Liver (tissue), 9 donors: ENCODE measurements around the gene GPR84. TPM values are rescaled to one million over a fixed set of nuclear protein-coding genes. Genes with fewer than 3 reads are reported as not detected.

Experiments
- DNase-seq: peaks from one replicate; pipeline ENCODE4 v3.0.0-alpha.2; 2017; ENCODE audit warnings: low spot score
- H3K27ac ChIP-seq, 2 donors: one replicate each; pipeline ENCODE4 v1.7.0; 2013; ENCODE audit warnings: inconsistent platforms in 2 of 2, low read length in 2 of 2, control low read depth in 1 of 2, low read depth in 1 of 2, mild to moderate bottlenecking in 1 of 2
- H3K27me3 ChIP-seq, 4 donors: one replicate each; pipeline versions ENCODE4 v1.6.1 to v1.7.0; 2013; ENCODE audit warnings: low read length in 3 of 4, inconsistent platforms in 1 of 4, mild to moderate bottlenecking in 1 of 4, moderate library complexity in 1 of 4; ENCODE audit not compliant: control insufficient read depth in 4 of 4, insufficient read depth in 4 of 4
- H3K36me3 ChIP-seq, 4 donors: one replicate each; pipeline versions ENCODE4 v1.6.1 to v1.7.0; 2013; ENCODE audit warnings: low read length in 3 of 4, mild to moderate bottlenecking in 3 of 4, low read depth in 1 of 4, moderate library complexity in 1 of 4; ENCODE audit not compliant: control insufficient read depth in 4 of 4, insufficient read depth in 3 of 4
- H3K4me1 ChIP-seq, 4 donors: one replicate each; pipeline versions ENCODE4 v1.6.1 to v1.7.0; 2013; ENCODE audit warnings: low read length in 3 of 4, mild to moderate bottlenecking in 3 of 4, moderate library complexity in 1 of 4; ENCODE audit not compliant: control insufficient read depth in 4 of 4, insufficient read depth in 4 of 4
- H3K4me3 ChIP-seq, 3 donors: one replicate each; pipeline versions ENCODE4 v1.6.1 to v1.7.0; 2013; ENCODE audit warnings: low read length in 3 of 3, control low read depth in 1 of 3, low read depth in 1 of 3, mild to moderate bottlenecking in 1 of 3
- H3K9ac ChIP-seq, 2 donors: one replicate each; pipeline ENCODE4 v1.7.0; 2013; ENCODE audit warnings: low read length in 2 of 2, mild to moderate bottlenecking in 2 of 2, moderate library complexity in 2 of 2, control low read depth in 1 of 2, low read depth in 1 of 2
- H3K9me3 ChIP-seq, 4 donors: one replicate each; pipeline versions ENCODE4 v1.6.1 to v1.7.0; 2013; ENCODE audit warnings: low read length in 3 of 4; ENCODE audit not compliant: control insufficient read depth in 4 of 4
- EGR1 ChIP-seq, 2 donors: IDR thresholded peaks; 2 replicates each; pipeline ENCODE4 v1.6.1; 2016 to 2018; ENCODE audit warnings: antibody characterized with exemption in 2 of 2, low read depth in 2 of 2
- FOXA1 ChIP-seq: IDR thresholded peaks from 2 replicates; pipeline ENCODE4 v1.6.1; 2016; ENCODE audit warnings: antibody characterized with exemption
- FOXA2 ChIP-seq: IDR thresholded peaks from 2 replicates; pipeline ENCODE4 v1.6.1; 2016; ENCODE audit warnings: antibody characterized with exemption
- GABPA ChIP-seq, 2 donors: IDR thresholded peaks in 1 of 2; conservative IDR thresholded peaks in 1 of 2; 2 replicates each; pipeline ENCODE4 v1.6.1; 2016; ENCODE audit warnings: antibody characterized with exemption in 2 of 2, mild to moderate bottlenecking in 1 of 2, moderate library complexity in 1 of 2
- HNF4G ChIP-seq: IDR thresholded peaks from 2 replicates; pipeline ENCODE4 v1.6.1; 2016; ENCODE audit warnings: antibody characterized with exemption
- NR2F2 ChIP-seq: IDR thresholded peaks from 2 replicates; pipeline ENCODE4 v1.6.1; 2016; ENCODE audit warnings: antibody characterized with exemption
- RAD21 ChIP-seq, 2 donors: IDR thresholded peaks; 2 replicates each; pipeline ENCODE4 v1.6.1; 2016; ENCODE audit warnings: antibody characterized with exemption in 2 of 2, mild to moderate bottlenecking in 2 of 2
- RXRA ChIP-seq, 2 donors: IDR thresholded peaks; 2 replicates each; pipeline ENCODE4 v1.6.1; 2017 to 2018; ENCODE audit warnings: antibody characterized with exemption in 2 of 2, mild to moderate bottlenecking in 1 of 2
- SP1 ChIP-seq: IDR thresholded peaks from 2 replicates; pipeline ENCODE4 v1.6.1; 2018; ENCODE audit warnings: antibody characterized with exemption, mild to moderate bottlenecking
- TAF1 ChIP-seq: conservative IDR thresholded peaks from 2 replicates; pipeline ENCODE4 v1.6.1; 2016; ENCODE audit warnings: antibody characterized with exemption, mild to moderate bottlenecking
- YY1 ChIP-seq: IDR thresholded peaks from 2 replicates; pipeline ENCODE4 v1.6.1; 2016; ENCODE audit warnings: antibody characterized with exemption, mild to moderate bottlenecking
- WGBS: extraction: QIAGEN DNeasy Blood & Tissue Kit; methylation state at CpG from one replicate; pipeline ENCODE4 v1.1.7; 2013; 5-methylcytosine and 5-hydroxymethylcytosine counted together
- polyA plus RNA-seq, 2 donors: library from polyadenylated mRNA; stranded (reverse) in 1 of 2; unstranded in 1 of 2; fragments of 200-250 nt in 1 of 2; fragments of >200 nt in 1 of 2; fragmentation: Nextera tagmentation in 1 of 2; extraction: Ambion mirVana in 1 of 2; gene quantifications; one replicate each; pipeline versions ENCODE4 v1.2.1 to v1.2.3, GENCODE V29; 2013 to 2015
- total RNA-seq, 2 donors: library from RNA; depleted of rRNA; stranded (reverse); fragments of >200 nt; gene quantifications; one replicate each; pipeline ENCODE4 v1.2.3, GENCODE V29; 2014
- TF ChIP-seq, protein P1 (sequence below): IDR thresholded peaks from 2 replicates; pipeline ENCODE4 v1.6.1; 2016; ENCODE audit warnings: antibody characterized with exemption, mild to moderate bottlenecking
- TF ChIP-seq, protein P2 (sequence below): fragments of 150-350 bp; IDR thresholded peaks from 2 replicates; pipeline ENCODE4 v1.5.1; 2017; ENCODE audit warnings: improper control_type of control experiment, low read depth, low read length; ENCODE audit not compliant: missing input control
- TF ChIP-seq, protein P3 (sequence below): IDR thresholded peaks from 2 replicates; pipeline ENCODE4 v1.6.1; 2016; ENCODE audit warnings: antibody characterized with exemption
- TF ChIP-seq, protein P4 (sequence below): IDR thresholded peaks from 2 replicates; pipeline ENCODE4 v1.6.1; 2016; ENCODE audit warnings: antibody characterized with exemption
- TF ChIP-seq, protein P5 (sequence below): IDR thresholded peaks from 2 replicates; pipeline ENCODE4 v1.6.1; 2016; ENCODE audit warnings: antibody characterized with exemption
- donor health status: healthy.
- donor health status: healthy.
- donor health status: healthy.
- donor health status: healthy.
- donor health status: healthy.

GPR84 gene
- total and polyA plus RNA-seq, 4 donors: 0.09 to 0.37 (median 0.33) TPM; not detected in 1

DNA sequence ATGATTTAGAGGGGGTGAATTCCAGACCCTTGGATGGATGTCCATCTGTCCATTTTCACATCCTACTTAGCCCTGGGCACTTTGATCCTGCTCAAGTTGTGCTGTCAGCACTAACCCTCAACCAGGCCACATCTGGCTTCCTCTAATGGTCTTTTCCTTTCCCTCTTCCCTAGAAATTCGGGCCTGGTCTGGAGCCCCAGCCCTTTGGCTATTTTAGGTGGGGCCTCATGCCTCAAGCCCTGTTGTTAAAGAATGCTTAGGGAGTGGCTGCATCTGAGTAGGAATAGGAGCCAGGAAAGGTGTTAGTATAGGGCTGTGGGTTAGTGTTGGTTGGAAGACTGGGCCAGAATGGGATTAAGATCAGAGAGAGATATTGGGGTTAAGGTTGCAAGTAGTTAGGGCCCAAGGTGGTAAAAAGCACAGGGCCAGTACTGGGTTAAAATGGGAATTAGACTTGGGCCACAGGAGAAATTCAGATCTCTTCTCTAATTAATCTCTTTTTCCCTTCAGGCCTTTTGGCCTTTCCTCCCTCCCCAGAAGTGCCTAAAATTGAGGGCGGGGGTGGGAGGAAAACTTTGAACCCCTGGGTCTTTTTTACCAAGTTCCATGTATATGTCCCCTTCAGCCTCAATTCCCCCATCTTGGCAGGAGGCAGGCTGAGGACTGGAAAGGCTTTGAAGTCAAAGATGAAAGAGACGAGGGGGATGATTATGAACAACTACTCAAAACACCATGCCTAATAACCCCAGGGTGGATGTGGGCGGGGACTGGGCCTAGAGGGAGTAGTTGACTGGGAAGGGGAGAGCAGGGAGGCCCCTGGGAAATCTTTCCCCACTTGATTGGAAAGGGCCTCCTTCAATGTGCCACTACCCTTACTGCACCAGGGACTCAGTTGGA lies 24.2 kb upstream of the GPR84 start:
- WGBS: 85% methylated on average over 4 of the region's 4 CpGs
- H3K9me3 ChIP-seq: no peaks in the 10 kb centered on the region
- H3K4me3 ChIP-seq: no peak overlapping the region
- TF ChIP-seq, protein P1, sequence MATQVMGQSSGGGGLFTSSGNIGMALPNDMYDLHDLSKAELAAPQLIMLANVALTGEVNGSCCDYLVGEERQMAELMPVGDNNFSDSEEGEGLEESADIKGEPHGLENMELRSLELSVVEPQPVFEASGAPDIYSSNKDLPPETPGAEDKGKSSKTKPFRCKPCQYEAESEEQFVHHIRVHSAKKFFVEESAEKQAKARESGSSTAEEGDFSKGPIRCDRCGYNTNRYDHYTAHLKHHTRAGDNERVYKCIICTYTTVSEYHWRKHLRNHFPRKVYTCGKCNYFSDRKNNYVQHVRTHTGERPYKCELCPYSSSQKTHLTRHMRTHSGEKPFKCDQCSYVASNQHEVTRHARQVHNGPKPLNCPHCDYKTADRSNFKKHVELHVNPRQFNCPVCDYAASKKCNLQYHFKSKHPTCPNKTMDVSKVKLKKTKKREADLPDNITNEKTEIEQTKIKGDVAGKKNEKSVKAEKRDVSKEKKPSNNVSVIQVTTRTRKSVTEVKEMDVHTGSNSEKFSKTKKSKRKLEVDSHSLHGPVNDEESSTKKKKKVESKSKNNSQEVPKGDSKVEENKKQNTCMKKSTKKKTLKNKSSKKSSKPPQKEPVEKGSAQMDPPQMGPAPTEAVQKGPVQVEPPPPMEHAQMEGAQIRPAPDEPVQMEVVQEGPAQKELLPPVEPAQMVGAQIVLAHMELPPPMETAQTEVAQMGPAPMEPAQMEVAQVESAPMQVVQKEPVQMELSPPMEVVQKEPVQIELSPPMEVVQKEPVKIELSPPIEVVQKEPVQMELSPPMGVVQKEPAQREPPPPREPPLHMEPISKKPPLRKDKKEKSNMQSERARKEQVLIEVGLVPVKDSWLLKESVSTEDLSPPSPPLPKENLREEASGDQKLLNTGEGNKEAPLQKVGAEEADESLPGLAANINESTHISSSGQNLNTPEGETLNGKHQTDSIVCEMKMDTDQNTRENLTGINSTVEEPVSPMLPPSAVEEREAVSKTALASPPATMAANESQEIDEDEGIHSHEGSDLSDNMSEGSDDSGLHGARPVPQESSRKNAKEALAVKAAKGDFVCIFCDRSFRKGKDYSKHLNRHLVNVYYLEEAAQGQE: no peak
- TF ChIP-seq, protein P2, sequence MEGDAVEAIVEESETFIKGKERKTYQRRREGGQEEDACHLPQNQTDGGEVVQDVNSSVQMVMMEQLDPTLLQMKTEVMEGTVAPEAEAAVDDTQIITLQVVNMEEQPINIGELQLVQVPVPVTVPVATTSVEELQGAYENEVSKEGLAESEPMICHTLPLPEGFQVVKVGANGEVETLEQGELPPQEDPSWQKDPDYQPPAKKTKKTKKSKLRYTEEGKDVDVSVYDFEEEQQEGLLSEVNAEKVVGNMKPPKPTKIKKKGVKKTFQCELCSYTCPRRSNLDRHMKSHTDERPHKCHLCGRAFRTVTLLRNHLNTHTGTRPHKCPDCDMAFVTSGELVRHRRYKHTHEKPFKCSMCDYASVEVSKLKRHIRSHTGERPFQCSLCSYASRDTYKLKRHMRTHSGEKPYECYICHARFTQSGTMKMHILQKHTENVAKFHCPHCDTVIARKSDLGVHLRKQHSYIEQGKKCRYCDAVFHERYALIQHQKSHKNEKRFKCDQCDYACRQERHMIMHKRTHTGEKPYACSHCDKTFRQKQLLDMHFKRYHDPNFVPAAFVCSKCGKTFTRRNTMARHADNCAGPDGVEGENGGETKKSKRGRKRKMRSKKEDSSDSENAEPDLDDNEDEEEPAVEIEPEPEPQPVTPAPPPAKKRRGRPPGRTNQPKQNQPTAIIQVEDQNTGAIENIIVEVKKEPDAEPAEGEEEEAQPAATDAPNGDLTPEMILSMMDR: no peak
- TF ChIP-seq RXRA (IDR thresholded peaks at IDR 0.05): no peak
- TF ChIP-seq, protein P3, sequence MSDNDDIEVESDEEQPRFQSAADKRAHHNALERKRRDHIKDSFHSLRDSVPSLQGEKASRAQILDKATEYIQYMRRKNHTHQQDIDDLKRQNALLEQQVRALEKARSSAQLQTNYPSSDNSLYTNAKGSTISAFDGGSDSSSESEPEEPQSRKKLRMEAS: no peak
- TF ChIP-seq NR2F2: no peak
- no peak for TF ChIP-seq HNF4G
- TF ChIP-seq GABPA (IDR thresholded peaks at IDR 0.05 in 1 of 2, conservative IDR thresholded peaks at IDR 0.05 in 1 of 2): no peak
- no peak for TF ChIP-seq RAD21 (IDR thresholded peaks at IDR 0.05)
- TF ChIP-seq, protein P4, sequence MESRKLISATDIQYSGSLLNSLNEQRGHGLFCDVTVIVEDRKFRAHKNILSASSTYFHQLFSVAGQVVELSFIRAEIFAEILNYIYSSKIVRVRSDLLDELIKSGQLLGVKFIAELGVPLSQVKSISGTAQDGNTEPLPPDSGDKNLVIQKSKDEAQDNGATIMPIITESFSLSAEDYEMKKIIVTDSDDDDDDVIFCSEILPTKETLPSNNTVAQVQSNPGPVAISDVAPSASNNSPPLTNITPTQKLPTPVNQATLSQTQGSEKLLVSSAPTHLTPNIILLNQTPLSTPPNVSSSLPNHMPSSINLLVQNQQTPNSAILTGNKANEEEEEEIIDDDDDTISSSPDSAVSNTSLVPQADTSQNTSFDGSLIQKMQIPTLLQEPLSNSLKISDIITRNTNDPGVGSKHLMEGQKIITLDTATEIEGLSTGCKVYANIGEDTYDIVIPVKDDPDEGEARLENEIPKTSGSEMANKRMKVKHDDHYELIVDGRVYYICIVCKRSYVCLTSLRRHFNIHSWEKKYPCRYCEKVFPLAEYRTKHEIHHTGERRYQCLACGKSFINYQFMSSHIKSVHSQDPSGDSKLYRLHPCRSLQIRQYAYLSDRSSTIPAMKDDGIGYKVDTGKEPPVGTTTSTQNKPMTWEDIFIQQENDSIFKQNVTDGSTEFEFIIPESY: no peak
- TF ChIP-seq SP1: no peak
- TF ChIP-seq EGR1 (IDR thresholded peaks at IDR 0.05; ENCODE audit: low read depth in 2 of 2): no peak
- TF ChIP-seq FOXA1: no peak
- TF ChIP-seq FOXA2: no peak
- TF ChIP-seq, protein P5, sequence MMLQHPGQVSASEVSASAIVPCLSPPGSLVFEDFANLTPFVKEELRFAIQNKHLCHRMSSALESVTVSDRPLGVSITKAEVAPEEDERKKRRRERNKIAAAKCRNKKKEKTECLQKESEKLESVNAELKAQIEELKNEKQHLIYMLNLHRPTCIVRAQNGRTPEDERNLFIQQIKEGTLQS: no peak
- TF ChIP-seq YY1: no peak
- no peak for TF ChIP-seq TAF1
- H3K27ac ChIP-seq: no peak overlapping the region
- peaks cover 0 to 6% (median 0%) of the 10 kb centered on the region in 4 donors for H3K36me3 ChIP-seq
- H3K9ac ChIP-seq: no peak overlapping the region
- no peaks in the 10 kb centered on the region for H3K27me3 ChIP-seq
- DNase-seq: no peak
- peaks cover 0 to 3% (median under 1%) of the 10 kb centered on the region in 4 donors for H3K4me1 ChIP-seq
